H9 (cell line): ENCODE results near the gene RBM19. TPM values are rescaled to one million over a fixed set of nuclear protein-coding genes. Genes with fewer than 3 reads are reported as not detected.

Experiments used
- DNase-seq: peaks from one replicate; pipeline ENCODE4 v3.0.0-alpha.2; 2017
- H2AFZ ChIP-seq: one replicate; pipeline ENCODE4 v1.6.1; 2013; ENCODE audit warnings: mild to moderate bottlenecking, low read length, control low read depth, moderate library complexity
- H2AK5ac ChIP-seq: 2 replicates; pipeline ENCODE4 v1.6.1; 2013; ENCODE audit warnings: low read length, control low read depth, mixed read lengths; ENCODE audit not compliant: insufficient read length
- H2BK120ac ChIP-seq: one replicate; pipeline ENCODE4 v1.6.1; 2013; ENCODE audit warnings: low read depth, mild to moderate bottlenecking, low read length, control low read depth, inconsistent platforms; ENCODE audit not compliant: poor library complexity, severe bottlenecking
- H2BK12ac ChIP-seq: 2 replicates; pipeline ENCODE4 v1.6.1; 2013; ENCODE audit warnings: low read length, control low read depth, mixed read lengths, low read depth; ENCODE audit not compliant: insufficient read length
- H2BK15ac ChIP-seq: 2 replicates; pipeline ENCODE4 v1.6.1; 2013; ENCODE audit warnings: low read depth, low read length, control low read depth
- H2BK20ac ChIP-seq: one replicate; pipeline ENCODE4 v1.6.1; 2013; ENCODE audit warnings: low read depth, mild to moderate bottlenecking, low read length, control low read depth, inconsistent platforms; ENCODE audit not compliant: poor library complexity, severe bottlenecking
- H2BK5ac ChIP-seq: 2 replicates; pipeline ENCODE4 v1.6.1; 2013; ENCODE audit warnings: low read length, control low read depth, mixed read lengths; ENCODE audit not compliant: insufficient read length
- H3K14ac ChIP-seq: 2 replicates; pipeline ENCODE4 v1.6.1; 2013; ENCODE audit warnings: low read length, control low read depth; ENCODE audit not compliant: insufficient read depth
- H3K18ac ChIP-seq: 2 replicates; pipeline ENCODE4 v1.6.1; 2013; ENCODE audit warnings: low read depth, mild to moderate bottlenecking, mixed read lengths, low read length, control low read depth; ENCODE audit not compliant: insufficient read length
- H3K23ac ChIP-seq: 2 replicates; pipeline ENCODE4 v1.6.1; 2013; ENCODE audit warnings: low read length, control low read depth, mixed read lengths, low read depth; ENCODE audit not compliant: insufficient read length
- H3K23me2 ChIP-seq: 2 replicates; pipeline ENCODE4 v1.6.1; 2013; ENCODE audit warnings: low read depth, mild to moderate bottlenecking, mixed read lengths, low read length, control low read depth; ENCODE audit not compliant: insufficient read length, poor library complexity, severe bottlenecking
- H3K27ac ChIP-seq: 2 replicates; pipeline ENCODE4 v1.5.1; 2013; ENCODE audit warnings: low read length, control low read depth, mixed read lengths, low read depth; ENCODE audit not compliant: insufficient read length
- H3K27me3 ChIP-seq: 2 replicates; pipeline ENCODE4 v1.6.1; 2013; ENCODE audit warnings: low read length, control low read depth, inconsistent platforms; ENCODE audit not compliant: insufficient read depth
- H3K4ac ChIP-seq: 2 replicates; pipeline ENCODE4 v1.6.1; 2013; ENCODE audit warnings: low read depth, mild to moderate bottlenecking, control low read depth, inconsistent platforms, low read length, moderate library complexity
- H3K4me1 ChIP-seq: 2 replicates; pipeline ENCODE4 v1.6.1; 2013; ENCODE audit warnings: low read length, control low read depth, inconsistent platforms; ENCODE audit not compliant: insufficient read depth
- H3K4me2 ChIP-seq: 2 replicates; pipeline ENCODE4 v1.6.1; 2013; ENCODE audit warnings: low read length, control low read depth, mixed read lengths; ENCODE audit not compliant: insufficient read length, insufficient read depth
- H3K56ac ChIP-seq: 2 replicates; pipeline ENCODE4 v1.6.1; 2013; ENCODE audit warnings: low read depth, mild to moderate bottlenecking, mixed read lengths, low read length, control low read depth; ENCODE audit not compliant: insufficient read length
- H3K79me1 ChIP-seq: 2 replicates; pipeline ENCODE4 v1.6.1; 2013; ENCODE audit warnings: low read depth, mild to moderate bottlenecking, moderate library complexity, low read length, control low read depth, inconsistent platforms; ENCODE audit not compliant: insufficient read depth, poor library complexity, severe bottlenecking
- H3K79me2 ChIP-seq: 2 replicates; pipeline ENCODE4 v1.6.1; 2013; ENCODE audit warnings: low read length, control low read depth, inconsistent platforms; ENCODE audit not compliant: insufficient read depth
- H3K9ac ChIP-seq: 2 replicates; pipeline ENCODE4 v1.6.1; 2013; ENCODE audit warnings: low read length, control low read depth, mixed read lengths; ENCODE audit not compliant: insufficient read length; ENCODE audit errors: extremely low read depth
- H3K9me3 ChIP-seq: one replicate; pipeline ENCODE4 v1.6.1; 2013; ENCODE audit warnings: low read depth, low read length, inconsistent platforms; ENCODE audit not compliant: control insufficient read depth
- H3T11ph ChIP-seq: one replicate; pipeline ENCODE4 v1.6.1; 2013; ENCODE audit warnings: mild to moderate bottlenecking, low read length, control low read depth, inconsistent platforms
- H4K20me1 ChIP-seq: one replicate; pipeline ENCODE4 v1.6.1; 2013; ENCODE audit not compliant: control insufficient read depth, insufficient read length, insufficient read depth
- H4K5ac ChIP-seq: 2 replicates; pipeline ENCODE4 v1.6.1; 2013; ENCODE audit warnings: low read depth, mild to moderate bottlenecking, mixed read lengths, low read length, control low read depth; ENCODE audit not compliant: insufficient read length
- H4K8ac ChIP-seq: replicated peaks from 2 replicates; pipeline ENCODE4 v1.6.1; 2013; ENCODE audit warnings: low read length, control low read depth, mixed read lengths, low read depth; ENCODE audit not compliant: insufficient read length
- H4K91ac ChIP-seq: 2 replicates; pipeline ENCODE4 v1.6.1; 2013; ENCODE audit warnings: low read depth, mild to moderate bottlenecking, moderate library complexity, mixed read lengths, low read length, control low read depth; ENCODE audit not compliant: insufficient read length
- H3K27ac Mint-ChIP-seq, 3 experiments: 2 replicates in 2 of 3; 3 replicates in 1 of 3; pipeline ENCODE4 v1.8.0; 2020 to 2021; ENCODE audit warnings: mixed read lengths in 3 of 3, mild to moderate bottlenecking in 1 of 3, moderate library complexity in 1 of 3
- H3K27me3 Mint-ChIP-seq: 2 replicates; pipeline ENCODE4 v1.8.0; 2021; ENCODE audit warnings: low read depth, mild to moderate bottlenecking, moderate library complexity, mixed read lengths
- H3K36me3 Mint-ChIP-seq, 3 experiments: 2 replicates in 2 of 3; 3 replicates in 1 of 3; pipeline ENCODE4 v1.8.0; 2020 to 2021; ENCODE audit warnings: low read depth in 3 of 3, mixed read lengths in 3 of 3; ENCODE audit not compliant: insufficient read depth in 1 of 3
- H3K4me1 Mint-ChIP-seq, 2 experiments: 2 replicates each; pipeline ENCODE4 v1.8.0; 2020; ENCODE audit warnings: mixed read lengths in 2 of 2
- H3K4me3 Mint-ChIP-seq, 2 experiments: 2 replicates in 1 of 2; 3 replicates in 1 of 2; pipeline ENCODE4 v1.8.0; 2020 to 2021; ENCODE audit warnings: mild to moderate bottlenecking in 2 of 2, mixed read lengths in 2 of 2, moderate library complexity in 1 of 2
- H3K9me3 Mint-ChIP-seq, 2 experiments: 2 replicates in 1 of 2; 3 replicates in 1 of 2; pipeline ENCODE4 v1.8.0; 2020; ENCODE audit warnings: mild to moderate bottlenecking in 2 of 2, mixed read lengths in 2 of 2, moderate library complexity in 1 of 2
- WGBS: extraction: QIAGEN DNeasy Blood & Tissue Kit; methylation state at CpG from one replicate; pipeline ENCODE4 v1.1.7; 2013; ENCODE audit warnings: missing lambda C conversion rate, low lambda C conversion rate, mixed read lengths; ENCODE audit not compliant: insufficient read length; ENCODE audit errors: extremely low coverage; 5-methylcytosine and 5-hydroxymethylcytosine counted together
- total RNA-seq: library from RNA; stranded (reverse); gene quantifications from 2 replicates; pipeline ENCODE4 v1.2.1, GENCODE V29; 2021
- TF ChIP-seq, protein P1 (sequence below): fragments of 200-600 bp; sonication (generic); conservative IDR thresholded peaks from 3 replicates; pipeline ENCODE4 v1.8.0; 2021; ENCODE audit warnings: antibody characterized with exemption, mild to moderate bottlenecking

Gene RBM19
- total RNA-seq, 1 experiment from 2014 or later = 32.2 TPM

DNA sequence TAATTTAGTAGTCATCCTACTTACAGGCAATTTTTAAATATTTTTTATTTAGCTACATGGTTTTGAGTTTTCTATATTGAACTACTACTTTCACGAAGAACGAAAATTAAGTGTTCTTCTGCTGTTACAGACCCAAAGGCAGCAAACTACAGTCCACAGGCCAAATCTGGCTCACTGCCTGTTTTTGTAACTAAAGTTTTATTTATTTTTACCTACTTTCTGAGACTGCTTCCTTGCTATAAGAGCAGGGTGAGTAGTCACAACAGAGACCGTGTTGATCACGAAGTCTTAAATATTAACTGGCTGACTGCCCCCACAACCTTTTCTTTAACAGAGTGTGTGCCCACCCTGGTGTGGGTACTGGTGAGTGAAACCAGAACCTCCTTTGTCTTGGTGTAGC, 11.6 kb downstream of the RBM19 start:
- H3K27ac ChIP-seq = no peak overlapping the region
- no CpG with 5 or more reads among the region's 4 CpGs for WGBS

More for the DNA sequence above, 11.6 kb downstream of the RBM19 start:
- H3K18ac ChIP-seq = no peak overlapping the region
- H3K79me1 ChIP-seq = no peaks in the 10 kb centered on the region
- no peaks in the 10 kb centered on the region for H4K20me1 ChIP-seq
- H3K4me2 ChIP-seq = no peak overlapping the region
- H2BK20ac ChIP-seq = no peak overlapping the region
- Mint-ChIP-seq H3K27ac (no peak overlapping the region), H3K27me3 (no peaks in the 10 kb centered on the region), H3K4me1 (no peaks in the 10 kb centered on the region), H3K36me3 (peaks cover 26 to 69% (median 37%) of the 10 kb centered on the region in 3 experiments; a peak in 6 of 7 replicates), H3K9me3 (no peaks in the 10 kb centered on the region), H3K4me3 (no peak overlapping the region)
- no peak overlapping the region for H2BK5ac ChIP-seq
- no peaks in the 10 kb centered on the region for H3K4me1 ChIP-seq
- H3K27me3 ChIP-seq = no peaks in the 10 kb centered on the region
- no peak overlapping the region for H2BK12ac ChIP-seq
- no peak overlapping the region for H4K5ac ChIP-seq
- no peak overlapping the region for H2AK5ac ChIP-seq
- H2AFZ ChIP-seq = no peak overlapping the region
- no peak overlapping the region for H4K8ac ChIP-seq
- H3K14ac ChIP-seq = no peak overlapping the region
- H4K91ac ChIP-seq = no peak overlapping the region
- no peak overlapping the region for H3K4ac ChIP-seq
- no peak overlapping the region for H3T11ph ChIP-seq
- H3K9me3 ChIP-seq = no peaks in the 10 kb centered on the region
- TF ChIP-seq, protein P1, sequence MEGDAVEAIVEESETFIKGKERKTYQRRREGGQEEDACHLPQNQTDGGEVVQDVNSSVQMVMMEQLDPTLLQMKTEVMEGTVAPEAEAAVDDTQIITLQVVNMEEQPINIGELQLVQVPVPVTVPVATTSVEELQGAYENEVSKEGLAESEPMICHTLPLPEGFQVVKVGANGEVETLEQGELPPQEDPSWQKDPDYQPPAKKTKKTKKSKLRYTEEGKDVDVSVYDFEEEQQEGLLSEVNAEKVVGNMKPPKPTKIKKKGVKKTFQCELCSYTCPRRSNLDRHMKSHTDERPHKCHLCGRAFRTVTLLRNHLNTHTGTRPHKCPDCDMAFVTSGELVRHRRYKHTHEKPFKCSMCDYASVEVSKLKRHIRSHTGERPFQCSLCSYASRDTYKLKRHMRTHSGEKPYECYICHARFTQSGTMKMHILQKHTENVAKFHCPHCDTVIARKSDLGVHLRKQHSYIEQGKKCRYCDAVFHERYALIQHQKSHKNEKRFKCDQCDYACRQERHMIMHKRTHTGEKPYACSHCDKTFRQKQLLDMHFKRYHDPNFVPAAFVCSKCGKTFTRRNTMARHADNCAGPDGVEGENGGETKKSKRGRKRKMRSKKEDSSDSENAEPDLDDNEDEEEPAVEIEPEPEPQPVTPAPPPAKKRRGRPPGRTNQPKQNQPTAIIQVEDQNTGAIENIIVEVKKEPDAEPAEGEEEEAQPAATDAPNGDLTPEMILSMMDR = no peak
- no peaks in the 10 kb centered on the region for H3K79me2 ChIP-seq
- H2BK120ac ChIP-seq = no peak overlapping the region
- no peak overlapping the region for H3K23ac ChIP-seq
- no peaks in the 10 kb centered on the region for H3K23me2 ChIP-seq
- no peak overlapping the region for H3K56ac ChIP-seq
- no peak overlapping the region for H2BK15ac ChIP-seq
- no peak for DNase-seq
- no peak overlapping the region for H3K9ac ChIP-seq
